SU-DHL-6 (cell line): ENCODE data around the gene MYO15A.

ENCODE experiments used
- H2AFZ ChIP-seq: fragments of 200-600 bp; sonication (generic); 2 replicates; pipeline ENCODE4 v1.6.1; 2014; ENCODE audit warnings: low read depth, mild to moderate bottlenecking, moderate library complexity, mixed read lengths, antibody characterized with exemption, low read length; ENCODE audit not compliant: severe bottlenecking
- H3F3A ChIP-seq: fragments of 200-600 bp; shearing (Covaris generic); 2 replicates; pipeline ENCODE4 v1.6.0; 2016; ENCODE audit warnings: antibody characterized with exemption, mild to moderate bottlenecking; ENCODE audit not compliant: insufficient read depth
- H3K27ac ChIP-seq: fragments of 200-600 bp; sonication (generic); 2 replicates; pipeline ENCODE4 v1.5.1; 2016; ENCODE audit warnings: low read depth, mild to moderate bottlenecking, low read length, moderate library complexity, mixed read lengths
- H3K27me3 ChIP-seq: fragments of 200-600 bp; sonication (generic), shearing (Covaris generic); 2 replicates; pipeline ENCODE4 v1.6.0; 2014; ENCODE audit warnings: mild to moderate bottlenecking, low read length
- H3K36me3 ChIP-seq: fragments of 200-600 bp; sonication (generic); 2 replicates; pipeline ENCODE4 v1.6.1; 2014; ENCODE audit warnings: mild to moderate bottlenecking, low read length, mixed read lengths
- H3K4me2 ChIP-seq: fragments of 300-600, 200-600 bp; shearing (Covaris generic), sonication (generic); 2 replicates; pipeline ENCODE4 v1.6.0; 2014; ENCODE audit warnings: low read length, low read depth, mild to moderate bottlenecking; ENCODE audit not compliant: poor library complexity, severe bottlenecking
- H3K4me3 ChIP-seq: fragments of 200-600 bp; sonication (generic); 2 replicates; pipeline ENCODE4 v1.5.1; 2014; ENCODE audit warnings: antibody characterized with exemption, low read length, mild to moderate bottlenecking, mixed read lengths; ENCODE audit not compliant: insufficient read depth, poor library complexity, severe bottlenecking
- H3K79me2 ChIP-seq: fragments of 200-600 bp; sonication (generic); 2 replicates; pipeline ENCODE4 v1.6.1; 2014; ENCODE audit warnings: mild to moderate bottlenecking, low read length, moderate library complexity; ENCODE audit not compliant: insufficient read depth
- H3K9ac ChIP-seq: fragments of 200-600 bp; sonication (generic); 2 replicates; pipeline ENCODE4 v1.7.0; 2014; ENCODE audit warnings: mild to moderate bottlenecking, low read length
- H3K9me2 ChIP-seq: fragments of 200-600 bp; sonication (generic); replicated peaks from 2 replicates; pipeline ENCODE4 v1.6.1; 2014; ENCODE audit warnings: low read length; ENCODE audit not compliant: insufficient read depth
- H3K9me3 ChIP-seq: fragments of 200-600 bp; sonication (generic); 2 replicates; pipeline ENCODE4 v1.6.1; 2014; ENCODE audit warnings: low read length, mixed read lengths; ENCODE audit not compliant: insufficient read depth
- H4K20me1 ChIP-seq: fragments of 200-600 bp; sonication (generic); 2 replicates; pipeline ENCODE4 v1.6.1; 2014; ENCODE audit warnings: low read depth, mild to moderate bottlenecking, antibody characterized with exemption, low read length, moderate library complexity, mixed read lengths
- CTCF ChIP-seq: fragments of 200-600 bp; sonication (generic); IDR thresholded peaks from one replicate; pipeline ENCODE4 v1.5.1; 2017; ENCODE audit warnings: antibody characterized with exemption, mild to moderate bottlenecking, low read length, moderate library complexity; ENCODE audit not compliant: insufficient read depth, poor library complexity, severe bottlenecking
- EZH2phosphoT487 ChIP-seq: fragments of 200-600 bp; sonication (generic), shearing (Covaris generic); conservative IDR thresholded peaks from 2 replicates; pipeline ENCODE4 v1.6.1; 2018; ENCODE audit warnings: mild to moderate bottlenecking, antibody characterized with exemption, low read length, moderate library complexity, mixed read lengths

Gene MYO15A

GRCh38 chr17:18161207-18162145, 52.9 kb downstream of the MYO15A start:
- H3K4me3 ChIP-seq: no peak overlapping the region
- H3K27ac ChIP-seq: no peak overlapping the region
- H3K9me3 ChIP-seq: no peaks in the 10 kb centered on the region
- H3K9ac ChIP-seq: no peak overlapping the region
- no peaks in the 10 kb centered on the region for H3K27me3 ChIP-seq
- no peaks in the 10 kb centered on the region for H4K20me1 ChIP-seq
- no peak overlapping the region for H2AFZ ChIP-seq
- H3K36me3 ChIP-seq: no peaks in the 10 kb centered on the region
- H3K9me2 ChIP-seq: no peaks in the 10 kb centered on the region
- H3F3A ChIP-seq: no peaks in the 10 kb centered on the region
- H3K4me2 ChIP-seq: no peak overlapping the region
- H3K79me2 ChIP-seq: no peaks in the 10 kb centered on the region
- TF ChIP-seq CTCF (no peak), EZH2phosphoT487 (no peak)

GRCh38 chr17:18163547-18163946, 55.0 kb downstream of the MYO15A start:
- H3K27me3 ChIP-seq: no peaks in the 10 kb centered on the region
- H3K27ac ChIP-seq: no peak overlapping the region
- H3F3A ChIP-seq: no peaks in the 10 kb centered on the region
- no peaks in the 10 kb centered on the region for H3K79me2 ChIP-seq
- no peak for TF ChIP-seq EZH2phosphoT487
- no peak for TF ChIP-seq CTCF
- no peaks in the 10 kb centered on the region for H3K36me3 ChIP-seq
- no peak overlapping the region for H3K9ac ChIP-seq
- H3K9me3 ChIP-seq: no peaks in the 10 kb centered on the region
- no peak overlapping the region for H3K4me3 ChIP-seq
- H2AFZ ChIP-seq: no peak overlapping the region
- no peaks in the 10 kb centered on the region for H4K20me1 ChIP-seq
- H3K9me2 ChIP-seq: no peaks in the 10 kb centered on the region
- no peak overlapping the region for H3K4me2 ChIP-seq

DNA sequence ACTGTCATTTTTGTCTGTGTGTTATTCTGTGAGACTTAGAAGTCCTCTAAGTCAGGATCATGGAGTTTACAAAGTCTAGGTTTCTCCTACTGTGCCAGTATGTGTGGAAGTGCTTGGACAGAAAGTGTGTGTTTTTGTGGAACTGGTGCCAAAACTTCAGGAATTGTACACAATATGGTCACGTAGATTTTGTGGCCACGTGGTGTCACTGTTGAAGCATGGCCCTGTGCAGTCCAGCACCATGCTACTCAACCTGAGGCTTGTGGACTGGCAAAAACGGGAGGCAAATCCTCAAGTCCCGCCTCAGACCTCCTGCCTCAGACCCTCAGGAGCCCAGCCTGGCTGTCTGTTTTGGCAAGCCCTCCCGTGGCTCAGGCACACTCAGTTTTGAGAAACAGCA, 58.3 kb downstream of the MYO15A start:
- Histone ChIP-seq H3K9ac (no peak overlapping the region), H3K9me3 (no peaks in the 10 kb centered on the region), H3K27me3 (no peaks in the 10 kb centered on the region), H2AFZ (no peak overlapping the region), H4K20me1 (no peaks in the 10 kb centered on the region), H3K4me2 (no peak overlapping the region), H3K27ac (no peak overlapping the region), H3K9me2 (no peaks in the 10 kb centered on the region), H3F3A (no peaks in the 10 kb centered on the region), H3K4me3 (no peak overlapping the region), H3K79me2 (no peaks in the 10 kb centered on the region), H3K36me3 (no peaks in the 10 kb centered on the region)
- no peak for TF ChIP-seq EZH2phosphoT487
- TF ChIP-seq CTCF: no peak
